ENCODE data around the gene DAB1. TPM values are rescaled to one million over a fixed set of nuclear protein-coding genes. Genes with fewer than 3 reads are reported as not detected.

DAB1 gene
- total RNA-seq, 1 donor = 0.45 TPM

- no peak overlapping the region for H3K4me3 ChIP-seq (ENCODE audit: low read depth, low read length)
- TF ChIP-seq CTCF (IDR thresholded peaks at IDR 0.05; ENCODE audit: insufficient read depth, low read length) = no peak
- DNase-seq (ENCODE audit: low read depth) = no peak
Observed at GRCh38 chr1:57369889-57370288, 54.0 kb downstream of the DAB1 start.

- no peak overlapping the region for H3K4me3 ChIP-seq (ENCODE audit: low read depth, low read length)
- no peak for DNase-seq (ENCODE audit: low read depth)
- TF ChIP-seq CTCF (IDR thresholded peaks at IDR 0.05; ENCODE audit: insufficient read depth, low read length) = no peak
Observed at GRCh38 chr1:57367945-57368344, 55.9 kb downstream of the DAB1 start.

GRCh38 chr1:57363643-57364042 lies 60.2 kb downstream of the DAB1 start:
- TF ChIP-seq CTCF (IDR thresholded peaks at IDR 0.05; ENCODE audit: insufficient read depth, low read length) = no peak
- no peak for DNase-seq (ENCODE audit: low read depth)
- no peak overlapping the region for H3K4me3 ChIP-seq (ENCODE audit: low read depth, low read length)

GRCh38 chr1:57363165-57363564 lies 60.7 kb downstream of the DAB1 start:
- DNase-seq (ENCODE audit: low read depth) = no peak
- no peak for TF ChIP-seq CTCF (IDR thresholded peaks at IDR 0.05; ENCODE audit: insufficient read depth, low read length)
- H3K4me3 ChIP-seq (ENCODE audit: low read depth, low read length) = no peak overlapping the region

- H3K4me3 ChIP-seq (ENCODE audit: low read depth, low read length) = no peak overlapping the region
- TF ChIP-seq CTCF (IDR thresholded peaks at IDR 0.05; ENCODE audit: insufficient read depth, low read length) = no peak
- DNase-seq (ENCODE audit: low read depth) = no peak
Observed at GRCh38 chr1:57362480-57362879, 61.4 kb downstream of the DAB1 start.

GRCh38 chr1:57361516-57361915 lies 62.3 kb downstream of the DAB1 start:
- H3K4me3 ChIP-seq (ENCODE audit: low read depth, low read length) = no peak overlapping the region
- no peak for TF ChIP-seq CTCF (IDR thresholded peaks at IDR 0.05; ENCODE audit: insufficient read depth, low read length)
- no peak for DNase-seq (ENCODE audit: low read depth)

- TF ChIP-seq CTCF (IDR thresholded peaks at IDR 0.05; ENCODE audit: insufficient read depth, low read length) = no peak
- no peak overlapping the region for H3K4me3 ChIP-seq (ENCODE audit: low read depth, low read length)
- no peak for DNase-seq (ENCODE audit: low read depth)
Observed at GRCh38 chr1:57360846-57361407, 62.9 kb downstream of the DAB1 start.

All from fibroblast of the aortic adventitia (primary cell).